CD14-positive monocyte (primary cell): ENCODE data around the gene PDE6G. TPM values are rescaled to one million over a fixed set of nuclear protein-coding genes. Genes with fewer than 3 reads are reported as not detected.
A peak's percentile ranks its signal among the peaks of the same experiment; 100 is the strongest.

Experiments
- DNase-seq, 3 donors: peaks; one replicate each; pipeline ENCODE4 v3.0.0-alpha.2; 2011 to 2022
- H2AFZ ChIP-seq: 2 replicates; pipeline ENCODE4 v1.6.0; 2012; ENCODE audit warnings: mild to moderate bottlenecking, low read depth, low read length, inconsistent platforms; ENCODE audit not compliant: insufficient read depth, poor library complexity, severe bottlenecking
- H3K27ac ChIP-seq, 2 donors: 1 replicate in 1 of 2; 2 replicates in 1 of 2; pipeline ENCODE4 v1.5.1; 2012 to 2013; ENCODE audit warnings: low read length in 2 of 2, control low read depth in 1 of 2, inconsistent platforms in 1 of 2, low read depth in 1 of 2, mild to moderate bottlenecking in 1 of 2
- H3K27me3 ChIP-seq, 2 donors: one replicate each; pipeline versions ENCODE4 v1.6.0 to v1.6.1; 2011 to 2013; ENCODE audit warnings: low read length in 2 of 2; ENCODE audit not compliant: control insufficient read depth in 2 of 2, insufficient read depth in 2 of 2
- H3K36me3 ChIP-seq, 2 donors: replicated peaks in 1 of 2; 1 replicate in 1 of 2; 2 replicates in 1 of 2; pipeline versions ENCODE4 v1.5.1 to v1.6.1; 2012 to 2013; ENCODE audit warnings: low read length in 2 of 2, control low read depth in 1 of 2, inconsistent platforms in 1 of 2, mild to moderate bottlenecking in 1 of 2; ENCODE audit not compliant: insufficient read depth in 2 of 2, control insufficient read depth in 1 of 2
- H3K4me1 ChIP-seq, 2 donors: 1 replicate in 1 of 2; 2 replicates in 1 of 2; pipeline versions ENCODE4 v1.5.1 to v1.6.1; 2012 to 2013; ENCODE audit warnings: low read length in 2 of 2, control low read depth in 1 of 2, inconsistent platforms in 1 of 2, mild to moderate bottlenecking in 1 of 2, moderate library complexity in 1 of 2; ENCODE audit not compliant: insufficient read depth in 2 of 2, control insufficient read depth in 1 of 2
- H3K4me2 ChIP-seq: replicated peaks from 2 replicates; pipeline ENCODE3; 2012; ENCODE audit warnings: low read length, moderate library complexity, mild to moderate bottlenecking; ENCODE audit not compliant: poor library complexity, severe bottlenecking; ENCODE audit errors: extremely low read depth
- H3K4me3 ChIP-seq, 3 experiments: fragments of 200-600 bp in 1 of 3; sonication (generic) in 1 of 3; replicated peaks in 1 of 3; 1 replicate in 2 of 3; 2 replicates in 1 of 3; pipeline ENCODE4 v1.5.1; 2011 to 2013; ENCODE audit warnings: low read length in 3 of 3, mild to moderate bottlenecking in 3 of 3, control low read depth in 2 of 3, low read depth in 2 of 3, inconsistent platforms in 1 of 3, moderate library complexity in 1 of 3
- H3K79me2 ChIP-seq: 2 replicates; pipeline ENCODE4 v1.6.0; 2012; ENCODE audit warnings: mild to moderate bottlenecking, control low read depth, inconsistent platforms, low read length, moderate library complexity; ENCODE audit not compliant: insufficient read depth
- H3K9ac ChIP-seq: 2 replicates; pipeline ENCODE4 v1.6.0; 2017; ENCODE audit warnings: low read length, mild to moderate bottlenecking; ENCODE audit not compliant: insufficient read depth, poor library complexity, severe bottlenecking
- H3K9me3 ChIP-seq, 2 donors: replicated peaks in 1 of 2; 1 replicate in 1 of 2; 2 replicates in 1 of 2; pipeline versions ENCODE4 v1.5.1 to v1.6.1; 2012 to 2013; ENCODE audit warnings: low read length in 2 of 2, control low read depth in 1 of 2; ENCODE audit not compliant: control insufficient read depth in 1 of 2, insufficient read depth in 1 of 2
- H4K20me1 ChIP-seq: 2 replicates; pipeline ENCODE4 v1.6.0; 2012; ENCODE audit warnings: mild to moderate bottlenecking, low read length, control low read depth, moderate library complexity; ENCODE audit not compliant: insufficient read depth
- H3K27ac Mint-ChIP-seq, 7 donors: one replicate each; pipeline ENCODE4 v1.8.0; 2020; ENCODE audit warnings: mild to moderate bottlenecking in 7 of 7, mixed read lengths in 7 of 7, moderate library complexity in 6 of 7, inconsistent platforms in 2 of 7
- H3K27me3 Mint-ChIP-seq, 3 donors: one replicate each; pipeline ENCODE4 v1.8.0; 2021 to 2022; ENCODE audit warnings: low read depth in 3 of 3, mild to moderate bottlenecking in 3 of 3, mixed read lengths in 3 of 3, moderate library complexity in 3 of 3, inconsistent platforms in 1 of 3
- H3K36me3 Mint-ChIP-seq, 2 donors: one replicate each; pipeline ENCODE4 v1.8.0; 2020; ENCODE audit warnings: mixed read lengths in 2 of 2, inconsistent platforms in 1 of 2, mild to moderate bottlenecking in 1 of 2
- H3K4me1 Mint-ChIP-seq: one replicate; pipeline ENCODE4 v1.8.0; 2020; ENCODE audit warnings: mild to moderate bottlenecking, mixed read lengths
- H3K4me3 Mint-ChIP-seq, 2 donors: one replicate each; pipeline ENCODE4 v1.8.0; 2020; ENCODE audit warnings: mild to moderate bottlenecking in 2 of 2, mixed read lengths in 2 of 2, moderate library complexity in 1 of 2
- H3K9me3 Mint-ChIP-seq, 7 donors: one replicate each; pipeline ENCODE4 v1.8.0; 2020 to 2022; ENCODE audit warnings: mixed read lengths in 7 of 7, mild to moderate bottlenecking in 6 of 7, moderate library complexity in 6 of 7, inconsistent platforms in 2 of 7
- WGBS: methylation state at CpG from one replicate; pipeline ENCODE4 v1.1.5; 2013; ENCODE audit warnings: missing lambda C conversion rate; ENCODE audit not compliant: insufficient coverage; 5-methylcytosine and 5-hydroxymethylcytosine counted together
- intact Hi-C, 2 donors: fragments of 100-400 bp; cut with micrococcal nuclease; formaldehyde crosslinking; loops; one replicate each; pipeline versions ENCODE4 v1.15.0 to v1.15.1; 2023
- polyA plus RNA-seq, 3 donors: library from polyadenylated mRNA; depleted of rRNA in 1 of 3; unstranded in 2 of 3; stranded (reverse) in 1 of 3; fragments of 300-500 nt in 2 of 3; fragments of >200 nt in 1 of 3; fragmentation: Illumina TruSeq in 2 of 3; gene quantifications; 1 replicate in 2 of 3; 2 replicates in 1 of 3; pipeline ENCODE4 v1.2.3, GENCODE V29; 2012 to 2021
- TF ChIP-seq, protein P1 (sequence below): fragments of 200-600 bp; IDR thresholded peaks from one replicate; pipeline ENCODE4 v1.8.0; 2022; ENCODE audit warnings: antibody characterized with exemption, mild to moderate bottlenecking

PDE6G gene
- polyA plus RNA-seq, 3 donors = 8.9 to 12.0 (median 11.5) TPM

DNA sequence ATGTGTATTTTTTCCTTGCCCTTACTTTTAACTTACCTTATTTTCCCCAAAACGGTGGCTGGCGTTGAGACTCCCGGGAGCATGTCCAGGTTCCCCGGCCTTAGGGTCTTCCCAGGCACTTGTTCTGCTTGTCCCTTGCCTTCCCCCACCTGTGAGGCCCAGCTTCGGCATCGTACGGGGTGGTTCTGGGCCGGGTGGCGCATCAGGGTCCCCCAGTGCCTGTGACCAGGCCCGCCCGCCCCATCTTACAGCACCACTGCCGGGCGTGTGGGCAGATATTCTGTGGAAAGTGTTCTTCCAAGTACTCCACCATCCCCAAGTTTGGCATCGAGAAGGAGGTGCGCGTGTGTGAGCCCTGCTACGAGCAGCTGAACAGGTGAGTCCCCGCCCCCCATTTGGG, 34.9 kb upstream of the PDE6G start:
- H3K4me1 ChIP-seq = no peaks in the 10 kb centered on the region
- WGBS = 95% methylated on average over 12 of the region's 18 CpGs
- no peaks in the 10 kb centered on the region for H3K9me3 ChIP-seq
- intact Hi-C loops = no loop called here
- H4K20me1 ChIP-seq = peaks cover 100% of the 10 kb centered on the region
- Mint-ChIP-seq H3K9me3 (no peaks in the 10 kb centered on the region), H3K4me3 (peak overlapping the region in 1 of 2 donors; percentile 27), H3K27ac (peak overlapping the region in 1 of 7 donors; percentile 42), H3K27me3 (no peaks in the 10 kb centered on the region), H3K4me1 (no peaks in the 10 kb centered on the region), H3K36me3 (peaks cover 64 to 97% of the 10 kb centered on the region in 2 donors)
- peaks cover 49% of the 10 kb centered on the region for H3K79me2 ChIP-seq
- peaks cover 98 to 100% of the 10 kb centered on the region in 2 donors for H3K36me3 ChIP-seq
- TF ChIP-seq, protein P1, sequence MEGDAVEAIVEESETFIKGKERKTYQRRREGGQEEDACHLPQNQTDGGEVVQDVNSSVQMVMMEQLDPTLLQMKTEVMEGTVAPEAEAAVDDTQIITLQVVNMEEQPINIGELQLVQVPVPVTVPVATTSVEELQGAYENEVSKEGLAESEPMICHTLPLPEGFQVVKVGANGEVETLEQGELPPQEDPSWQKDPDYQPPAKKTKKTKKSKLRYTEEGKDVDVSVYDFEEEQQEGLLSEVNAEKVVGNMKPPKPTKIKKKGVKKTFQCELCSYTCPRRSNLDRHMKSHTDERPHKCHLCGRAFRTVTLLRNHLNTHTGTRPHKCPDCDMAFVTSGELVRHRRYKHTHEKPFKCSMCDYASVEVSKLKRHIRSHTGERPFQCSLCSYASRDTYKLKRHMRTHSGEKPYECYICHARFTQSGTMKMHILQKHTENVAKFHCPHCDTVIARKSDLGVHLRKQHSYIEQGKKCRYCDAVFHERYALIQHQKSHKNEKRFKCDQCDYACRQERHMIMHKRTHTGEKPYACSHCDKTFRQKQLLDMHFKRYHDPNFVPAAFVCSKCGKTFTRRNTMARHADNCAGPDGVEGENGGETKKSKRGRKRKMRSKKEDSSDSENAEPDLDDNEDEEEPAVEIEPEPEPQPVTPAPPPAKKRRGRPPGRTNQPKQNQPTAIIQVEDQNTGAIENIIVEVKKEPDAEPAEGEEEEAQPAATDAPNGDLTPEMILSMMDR = no peak
- no peaks in the 10 kb centered on the region for H3K27me3 ChIP-seq
- H3K4me2 ChIP-seq = no peak overlapping the region
- no peak overlapping the region for H3K4me3 ChIP-seq
- no peak overlapping the region for H3K27ac ChIP-seq
- H3K9ac ChIP-seq = no peak overlapping the region
- no peak overlapping the region for H2AFZ ChIP-seq
- DNase-seq = no peak

GRCh38 chr17:81690549-81690948, 34.2 kb upstream of the PDE6G start:
- Histone ChIP-seq H3K4me1 (peaks cover 0 to 1% of the 10 kb centered on the region in 2 donors), H2AFZ (no peak overlapping the region), H3K4me3 (no peak overlapping the region), H3K9me3 (no peaks in the 10 kb centered on the region), H3K79me2 (peaks cover 55% of the 10 kb centered on the region), H4K20me1 (peaks cover 100% of the 10 kb centered on the region), H3K27ac (no peak overlapping the region), H3K9ac (no peak overlapping the region), H3K36me3 (peaks cover 98 to 100% of the 10 kb centered on the region in 2 donors), H3K27me3 (no peaks in the 10 kb centered on the region), H3K4me2 (no peak overlapping the region)
- TF ChIP-seq, protein P1 = no peak
- DNase-seq = no peak
- WGBS = 91% methylated on average over 17 of the region's 17 CpGs
- H3K9me3 Mint-ChIP-seq = no peaks in the 10 kb centered on the region
- H3K27me3 Mint-ChIP-seq = no peaks in the 10 kb centered on the region
- no peak overlapping the region for H3K27ac Mint-ChIP-seq
- H3K4me1 Mint-ChIP-seq = peaks cover 3% of the 10 kb centered on the region
- intact Hi-C loops = no loop called here
- H3K36me3 Mint-ChIP-seq = peaks cover 64 to 97% of the 10 kb centered on the region in 2 donors
- no peak overlapping the region for H3K4me3 Mint-ChIP-seq
